ENCODE data around the gene PPL. TPM values are rescaled to one million over a fixed set of nuclear protein-coding genes. Genes with fewer than 3 reads are reported as not detected.

The PPL gene
- total and polyA plus RNA-seq, 2 experiments from 2014 or later = 8.4 to 10.8 TPM

GRCh38 chr16:4904942-4905615, 31.9 kb downstream of the PPL start:
- Histone ChIP-seq H3K27ac (no peak overlapping the region), H3K9me3 (ENCODE audit: low read depth) (no peaks in the 10 kb centered on the region), H3K4me3 (no peak overlapping the region), H3K27me3 (no peaks in the 10 kb centered on the region), H3K4me1 (ENCODE audit: low read depth) (no peaks in the 10 kb centered on the region), H3K36me3 (no peaks in the 10 kb centered on the region)
- TF ChIP-seq CTCF (IDR thresholded peaks at IDR 0.05; ENCODE audit: low read depth, low read length) = no peak
- no peak for DNase-seq (ENCODE audit: low read depth in 1 of 2, low spot score in 1 of 2)

GRCh38 chr16:4904108-4904941, 32.6 kb downstream of the PPL start:
- Histone ChIP-seq H3K9me3 (ENCODE audit: low read depth) (no peaks in the 10 kb centered on the region), H3K27me3 (no peaks in the 10 kb centered on the region), H3K4me1 (ENCODE audit: low read depth) (no peaks in the 10 kb centered on the region), H3K36me3 (no peaks in the 10 kb centered on the region), H3K27ac (no peak overlapping the region), H3K4me3 (no peak overlapping the region)
- no peak for DNase-seq (ENCODE audit: low read depth in 1 of 2, low spot score in 1 of 2)
- no peak for TF ChIP-seq CTCF (IDR thresholded peaks at IDR 0.05; ENCODE audit: low read depth, low read length)

GRCh38 chr16:4902038-4902437, 34.9 kb downstream of the PPL start:
- no peak for TF ChIP-seq CTCF (IDR thresholded peaks at IDR 0.05; ENCODE audit: low read depth, low read length)
- no peak overlapping the region for H3K4me3 ChIP-seq
- no peaks in the 10 kb centered on the region for H3K36me3 ChIP-seq
- no peaks in the 10 kb centered on the region for H3K27me3 ChIP-seq
- H3K4me1 ChIP-seq (ENCODE audit: low read depth) = no peaks in the 10 kb centered on the region
- no peak overlapping the region for H3K27ac ChIP-seq
- H3K9me3 ChIP-seq (ENCODE audit: low read depth) = no peaks in the 10 kb centered on the region
- DNase-seq (ENCODE audit: low read depth in 1 of 2, low spot score in 1 of 2) = no peak

- H3K36me3 ChIP-seq = no peaks in the 10 kb centered on the region
- H3K9me3 ChIP-seq (ENCODE audit: low read depth) = no peaks in the 10 kb centered on the region
- DNase-seq (ENCODE audit: low read depth in 1 of 2, low spot score in 1 of 2) = no peak
- no peak for TF ChIP-seq CTCF (IDR thresholded peaks at IDR 0.05; ENCODE audit: low read depth, low read length)
- H3K27me3 ChIP-seq = no peaks in the 10 kb centered on the region
- no peak overlapping the region for H3K4me3 ChIP-seq
- no peaks in the 10 kb centered on the region for H3K4me1 ChIP-seq (ENCODE audit: low read depth)
- H3K27ac ChIP-seq = no peak overlapping the region
Observed at GRCh38 chr16:4900750-4901149, 36.2 kb downstream of the PPL start.

GRCh38 chr16:4900036-4900435, 36.9 kb downstream of the PPL start:
- no peak overlapping the region for H3K27ac ChIP-seq
- H3K9me3 ChIP-seq (ENCODE audit: low read depth) = no peaks in the 10 kb centered on the region
- no peaks in the 10 kb centered on the region for H3K27me3 ChIP-seq
- no peak for TF ChIP-seq CTCF (IDR thresholded peaks at IDR 0.05; ENCODE audit: low read depth, low read length)
- H3K4me1 ChIP-seq (ENCODE audit: low read depth) = no peaks in the 10 kb centered on the region
- no peak overlapping the region for H3K4me3 ChIP-seq
- DNase-seq (ENCODE audit: low read depth in 1 of 2, low spot score in 1 of 2) = peak in 1 of 2 donors; percentile 53
- H3K36me3 ChIP-seq = no peaks in the 10 kb centered on the region
